HG03097 (cell line): Measurements from ENCODE around the gene FSD2.
"Not testable (repeated sequence)": the region's sequence is repeated elsewhere in the genome, so short reads cannot be mapped to it uniquely, and the experiment has no call there.

ENCODE experiments used
- ATAC-seq: cut with Tn5 transposase; IDR thresholded peaks from one replicate; pipeline ENCODE4 v1.9.1; 2021; ENCODE audit not compliant: unreplicated experiment, low FRiP score

Gene FSD2

GRCh38 chr15:82798104-82798503 is 7.8 kb downstream of the FSD2 start:
- no peak for ATAC-seq

GRCh38 chr15:82793737-82794136 is 12.1 kb downstream of the FSD2 start:
- ATAC-seq, result no peak

- ATAC-seq, result no peak
These were observed 13.8 kb downstream of the FSD2 start for GRCh38 chr15:82792068-82792467.

- no peak for ATAC-seq
These were observed 15.5 kb downstream of the FSD2 start for GRCh38 chr15:82790321-82790720.

- ATAC-seq, result no peak
These were observed 16.4 kb downstream of the FSD2 start for GRCh38 chr15:82789491-82789890.

GRCh38 chr15:82788496-82788895 is 17.4 kb downstream of the FSD2 start:
- ATAC-seq, result no peak

- no peak for ATAC-seq
These were observed 24.5 kb downstream of the FSD2 start for GRCh38 chr15:82781349-82781748.

GRCh38 chr15:82778755-82779154 is 27.1 kb downstream of the FSD2 start:
- no peak for ATAC-seq

- ATAC-seq, result no peak
These were observed 31.4 kb downstream of the FSD2 start for GRCh38 chr15:82774496-82774895.

- no peak for ATAC-seq
These were observed 33.9 kb downstream of the FSD2 start for GRCh38 chr15:82771789-82772607.

GRCh38 chr15:82768414-82769054 is 37.3 kb downstream of the FSD2 start:
- ATAC-seq, result no peak

- ATAC-seq, result no peak
These were observed 38.6 kb downstream of the FSD2 start for GRCh38 chr15:82767163-82767829.

GRCh38 chr15:82766201-82766600 is 39.7 kb downstream of the FSD2 start:
- ATAC-seq, result not testable (repeated sequence)

GRCh38 chr15:82764740-82765139 is 41.1 kb downstream of the FSD2 start:
- no peak for ATAC-seq

GRCh38 chr15:82764117-82764490 is 41.8 kb downstream of the FSD2 start:
- ATAC-seq, result no peak

- no peak for ATAC-seq
These were observed 42.3 kb downstream of the FSD2 start for GRCh38 chr15:82763361-82764116.

- no peak for ATAC-seq
These were observed 54.6 kb downstream of the FSD2 start for GRCh38 chr15:82751308-82751707.

GRCh38 chr15:82750831-82751180 is 55.1 kb downstream of the FSD2 start:
- peak; percentile 15 for ATAC-seq

GRCh38 chr15:82749951-82750830 is 55.7 kb downstream of the FSD2 start:
- peak; percentile 94 for ATAC-seq

GRCh38 chr15:82748315-82748714 is 57.6 kb downstream of the FSD2 start:
- no peak for ATAC-seq
